ENCODE data around the gene AK5.

DNA sequence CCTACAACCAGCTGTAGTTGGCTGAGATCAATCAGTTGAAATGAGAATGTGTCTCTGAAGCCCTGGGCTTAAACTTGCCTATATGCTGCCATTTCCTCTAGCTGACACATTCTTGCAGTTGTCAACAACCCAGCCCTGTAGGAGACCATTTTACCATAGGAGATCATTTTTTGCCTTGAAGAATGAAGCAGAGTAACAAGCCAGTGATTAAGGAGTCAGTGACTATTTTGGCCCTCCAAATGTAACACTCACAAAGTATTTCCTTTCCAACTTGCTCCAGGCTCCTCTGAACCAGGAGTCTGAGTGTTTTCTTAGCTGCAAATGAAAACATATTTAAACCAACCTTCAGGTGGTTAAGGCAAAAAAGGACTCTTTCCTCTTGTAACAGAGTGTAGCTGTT, 217.1 kb downstream of the AK5 start:
- TF ChIP-seq POLR2A (IDR thresholded peaks at IDR 0.05) = no peak
- no peak for TF ChIP-seq POLR2AphosphoS5 (IDR thresholded peaks at IDR 0.05)
- TF ChIP-seq, protein P1, sequence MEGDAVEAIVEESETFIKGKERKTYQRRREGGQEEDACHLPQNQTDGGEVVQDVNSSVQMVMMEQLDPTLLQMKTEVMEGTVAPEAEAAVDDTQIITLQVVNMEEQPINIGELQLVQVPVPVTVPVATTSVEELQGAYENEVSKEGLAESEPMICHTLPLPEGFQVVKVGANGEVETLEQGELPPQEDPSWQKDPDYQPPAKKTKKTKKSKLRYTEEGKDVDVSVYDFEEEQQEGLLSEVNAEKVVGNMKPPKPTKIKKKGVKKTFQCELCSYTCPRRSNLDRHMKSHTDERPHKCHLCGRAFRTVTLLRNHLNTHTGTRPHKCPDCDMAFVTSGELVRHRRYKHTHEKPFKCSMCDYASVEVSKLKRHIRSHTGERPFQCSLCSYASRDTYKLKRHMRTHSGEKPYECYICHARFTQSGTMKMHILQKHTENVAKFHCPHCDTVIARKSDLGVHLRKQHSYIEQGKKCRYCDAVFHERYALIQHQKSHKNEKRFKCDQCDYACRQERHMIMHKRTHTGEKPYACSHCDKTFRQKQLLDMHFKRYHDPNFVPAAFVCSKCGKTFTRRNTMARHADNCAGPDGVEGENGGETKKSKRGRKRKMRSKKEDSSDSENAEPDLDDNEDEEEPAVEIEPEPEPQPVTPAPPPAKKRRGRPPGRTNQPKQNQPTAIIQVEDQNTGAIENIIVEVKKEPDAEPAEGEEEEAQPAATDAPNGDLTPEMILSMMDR (IDR thresholded peaks at IDR 0.05) = no peak
- TF ChIP-seq EP300 (IDR thresholded peaks at IDR 0.05) = no peak

Measured in suprapubic skin (tissue), 4 donors.